ENCODE data around the gene TBX5.

GRCh38 chr12:114360485-114360884 lies 45.5 kb downstream of the TBX5 start:
- no peak for TF ChIP-seq EZH2 (IDR thresholded peaks at IDR 0.05; ENCODE audit: low read depth, unreplicated experiment)
- no peak for TF ChIP-seq CTCF (conservative IDR thresholded peaks at IDR 0.05; ENCODE audit: low read depth in 2 of 2)
- no peak for TF ChIP-seq EZH2phosphoT487 (IDR thresholded peaks at IDR 0.05; ENCODE audit: unreplicated experiment)
